ENCODE results near the gene SPEN.
"Not testable (repeated sequence)": the region's sequence is repeated elsewhere in the genome, so short reads cannot be mapped to it uniquely, and the experiment has no call there.

SPEN gene

DNA sequence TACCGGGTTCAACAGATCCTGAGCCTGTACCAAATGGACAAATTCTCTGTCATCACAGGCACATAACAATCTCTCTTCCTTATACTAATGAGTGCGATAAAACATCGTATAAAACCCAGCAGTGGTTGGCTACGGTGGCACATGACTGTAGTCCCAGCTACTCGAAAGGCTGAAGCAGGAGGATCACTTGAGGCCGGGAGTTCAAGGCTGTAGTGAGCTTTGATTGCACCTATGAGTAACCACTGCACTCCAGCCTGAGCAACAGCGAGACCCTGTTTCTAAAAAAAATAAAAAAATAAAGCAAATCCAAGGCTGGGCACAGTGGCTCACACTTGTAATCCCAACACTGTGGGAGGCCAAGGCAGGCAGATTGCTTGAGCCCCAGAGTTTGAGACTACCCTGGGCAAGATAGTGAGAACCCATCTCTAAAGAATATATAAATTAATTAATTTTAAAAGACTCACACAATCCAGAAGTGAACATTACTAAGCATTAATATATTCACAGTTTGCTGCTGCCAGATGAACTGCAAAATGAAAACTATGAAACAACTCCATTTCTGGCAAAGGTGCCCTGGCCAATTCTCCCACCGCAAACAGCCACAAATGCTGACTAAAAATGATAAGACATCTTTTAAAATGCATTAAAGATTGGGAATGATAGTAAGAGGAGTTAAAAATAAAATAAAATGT is 115.3 kb downstream of the SPEN start:
- no peak for DNase-seq (ENCODE audit: low read depth)

- no peak for DNase-seq (ENCODE audit: low read depth)
Observed at GRCh38 chr1:15963363-15963967, 116.0 kb downstream of the SPEN start.

DNA sequence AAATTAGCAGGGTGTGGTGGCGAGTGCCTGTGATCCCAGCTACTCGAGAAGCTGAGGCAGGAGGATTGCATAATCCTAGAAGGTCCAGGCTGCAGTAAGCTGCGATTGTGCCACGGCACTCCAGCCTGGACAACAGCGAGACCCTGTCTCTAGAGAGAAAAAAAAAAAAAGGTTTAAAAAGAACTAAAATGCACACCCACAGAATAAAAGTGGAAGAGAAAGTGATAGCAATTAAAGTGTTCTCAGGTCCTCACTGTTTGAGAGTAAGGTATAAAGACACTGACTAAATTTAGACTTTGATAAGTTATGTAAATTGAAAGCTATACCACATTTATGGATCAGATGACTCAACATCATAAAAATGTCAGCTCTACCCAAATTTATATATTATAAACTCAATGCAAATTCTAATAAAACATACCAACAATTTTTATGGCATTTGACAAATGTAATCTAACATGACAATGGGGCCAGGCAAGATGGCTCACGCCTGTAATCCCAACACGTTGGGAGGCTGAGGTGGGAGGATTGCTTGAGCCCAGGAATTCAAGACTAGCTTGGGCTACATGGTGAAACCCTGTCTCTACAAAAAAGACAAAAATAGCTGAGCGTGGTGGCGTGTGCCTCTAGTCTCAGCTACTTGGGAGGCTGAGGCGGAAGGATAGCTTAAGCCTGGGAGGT is 116.6 kb downstream of the SPEN start:
- DNase-seq (ENCODE audit: low read depth) = no peak

- no peak for DNase-seq (ENCODE audit: low read depth)
Observed at GRCh38 chr1:15965228-15965767, 117.8 kb downstream of the SPEN start.

DNA sequence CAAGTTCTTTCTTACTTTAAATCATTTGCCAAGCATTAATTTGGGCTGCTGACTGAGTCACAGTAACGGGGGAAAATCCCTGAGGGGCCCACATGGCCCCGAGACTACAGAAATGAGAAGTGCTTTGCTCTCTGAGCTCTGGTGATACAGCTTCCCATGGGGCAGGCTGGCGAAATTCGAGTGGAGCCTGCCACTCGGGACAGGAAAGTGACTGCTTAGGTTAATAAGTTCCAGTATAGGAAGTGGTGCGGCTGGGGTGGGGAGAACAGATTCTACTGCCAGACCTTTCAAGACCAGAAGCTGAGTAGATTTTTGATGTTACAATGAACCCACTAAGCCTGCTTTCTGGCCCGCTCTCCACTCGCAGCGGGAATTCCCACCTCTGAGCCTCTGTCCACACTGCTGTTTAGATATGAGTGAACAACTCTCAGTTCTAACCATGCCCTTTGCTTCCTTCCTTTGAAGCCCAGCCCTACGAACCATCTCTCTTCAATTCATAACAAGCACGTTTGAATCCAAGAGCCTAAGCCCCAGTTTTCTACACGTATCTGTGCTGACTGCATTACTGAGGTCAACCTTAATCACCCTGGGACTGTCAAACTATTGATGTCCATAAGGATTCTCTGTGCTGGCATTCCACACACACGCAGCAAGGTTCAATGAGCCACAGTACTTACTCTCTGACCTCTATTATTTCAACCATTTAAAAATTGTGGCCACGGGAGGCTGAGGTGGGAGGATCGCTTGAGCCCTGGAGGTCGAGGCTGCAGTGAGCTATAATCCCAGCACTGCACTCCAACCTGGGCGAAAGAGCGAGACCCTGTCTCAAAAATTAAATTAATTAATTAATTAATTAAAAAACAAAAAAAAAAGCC is 118.8 kb downstream of the SPEN start:
- DNase-seq (ENCODE audit: low read depth) = no peak

DNA sequence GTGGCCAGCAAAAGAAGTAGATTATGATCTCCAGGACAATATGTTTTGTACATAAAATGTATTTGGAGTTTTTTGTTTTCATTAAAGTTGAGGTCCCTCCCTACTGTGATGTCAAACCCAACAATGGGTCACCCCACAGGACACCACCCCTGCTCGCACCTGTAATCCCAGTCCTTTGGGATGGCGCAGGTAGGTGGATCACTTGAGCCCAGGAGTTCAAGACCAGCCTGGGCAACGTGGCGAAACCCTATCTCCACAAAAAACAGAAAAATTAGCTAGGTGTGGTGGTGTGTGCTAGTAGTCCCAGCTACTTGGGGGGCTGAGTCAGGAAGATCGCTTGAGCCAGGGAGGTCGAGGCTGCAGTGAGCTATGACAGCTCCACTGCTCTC is 119.4 kb downstream of the SPEN start:
- no peak for DNase-seq (ENCODE audit: low read depth)

- DNase-seq (ENCODE audit: low read depth) = no peak
Observed at GRCh38 chr1:15968172-15968571, 120.7 kb downstream of the SPEN start.

DNA sequence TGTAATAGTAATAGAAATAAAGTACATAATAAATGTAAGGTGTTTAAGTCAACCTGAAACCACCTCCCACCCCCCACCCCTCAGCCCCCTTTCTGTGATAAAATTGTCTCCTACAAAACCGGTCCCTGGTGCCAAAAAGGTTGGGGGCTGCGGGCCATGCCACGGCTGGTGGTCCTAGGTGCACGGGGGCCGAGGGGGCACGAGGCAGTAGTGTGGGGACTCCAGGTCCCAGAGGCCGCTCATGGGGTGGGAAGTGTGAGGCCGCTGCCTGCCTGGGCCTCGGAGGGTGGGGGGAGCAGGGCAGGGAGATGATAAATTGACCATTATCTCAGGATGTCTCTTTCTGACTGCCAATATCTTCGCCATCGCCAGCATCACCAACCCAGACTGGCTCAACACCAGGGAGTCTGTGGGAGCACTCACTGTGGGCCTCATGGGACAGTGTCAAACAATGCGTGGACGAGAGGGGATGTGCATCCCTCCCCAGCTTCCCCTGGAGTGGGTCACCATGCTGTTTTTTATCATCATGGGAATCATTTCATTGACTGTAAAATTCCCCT is 121.9 kb downstream of the SPEN start:
- no peak for DNase-seq (ENCODE audit: low read depth)

DNA sequence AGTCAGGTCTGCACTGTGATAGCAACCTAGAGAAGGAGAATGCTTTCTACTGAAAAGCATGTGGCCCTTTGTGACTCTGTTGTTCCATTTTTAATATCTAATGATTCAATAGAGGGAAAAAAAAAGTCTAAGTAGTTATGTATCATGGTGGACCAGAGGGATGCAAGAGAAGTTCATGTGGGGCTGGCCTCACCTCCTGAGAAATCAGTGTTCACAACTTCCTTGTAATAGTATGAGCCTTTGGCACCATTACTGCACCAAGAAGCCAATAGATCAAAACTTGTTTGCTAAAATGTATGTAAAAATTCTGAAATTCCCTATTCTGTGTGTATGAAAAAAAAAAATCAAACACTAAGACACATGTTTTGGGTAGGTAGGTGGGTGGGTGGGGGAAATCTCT is 123.4 kb downstream of the SPEN start:
- no peak for DNase-seq (ENCODE audit: low read depth)

GRCh38 chr1:15972409-15972808 is 124.9 kb downstream of the SPEN start:
- DNase-seq (ENCODE audit: low read depth) = no peak

DNA sequence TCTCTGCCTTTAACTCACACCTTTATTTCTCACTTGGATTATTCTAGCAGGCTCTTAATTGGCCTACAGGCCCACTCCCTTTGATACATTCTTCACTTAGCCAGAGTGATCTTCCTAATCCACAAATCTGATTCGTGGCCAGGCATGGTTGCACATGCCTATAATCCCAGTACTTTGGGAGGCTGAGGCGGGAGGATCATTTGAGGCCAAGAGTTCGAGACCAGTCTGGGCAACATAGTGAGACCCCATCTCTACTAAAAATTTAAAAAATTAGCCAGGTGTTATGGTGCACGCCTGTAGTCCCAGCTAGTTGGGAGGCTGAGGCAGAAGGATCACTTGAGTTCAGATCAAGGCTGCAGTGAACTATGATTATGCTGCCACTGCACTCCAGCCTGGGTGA is 126.3 kb downstream of the SPEN start:
- DNase-seq (ENCODE audit: low read depth) = no peak

- no peak for DNase-seq (ENCODE audit: low read depth)
Observed at GRCh38 chr1:15974855-15975254, 127.3 kb downstream of the SPEN start.

DNA sequence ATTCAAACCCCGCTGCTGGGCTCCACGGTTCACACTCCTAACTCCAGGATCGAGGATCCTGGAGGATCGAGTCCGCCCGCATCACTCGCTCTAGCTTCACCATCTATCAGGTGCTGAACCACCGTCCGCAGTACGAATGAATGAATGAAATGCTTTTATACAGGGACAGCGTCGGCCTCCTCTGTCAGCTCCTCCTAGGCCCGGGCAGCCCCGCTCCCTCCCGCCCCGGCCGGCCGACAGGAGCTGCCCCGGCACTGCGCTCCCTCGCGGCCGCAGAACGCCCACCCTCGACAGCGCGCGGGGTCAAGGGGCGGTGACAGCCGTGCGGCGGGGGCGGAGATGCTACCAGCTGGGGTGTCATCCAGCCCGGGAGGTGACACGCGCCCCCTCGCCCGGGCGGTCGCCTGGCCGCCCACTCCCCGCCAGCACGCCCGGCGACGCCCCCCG is 127.9 kb downstream of the SPEN start:
- DNase-seq (ENCODE audit: low read depth) = peak; percentile 45

DNA sequence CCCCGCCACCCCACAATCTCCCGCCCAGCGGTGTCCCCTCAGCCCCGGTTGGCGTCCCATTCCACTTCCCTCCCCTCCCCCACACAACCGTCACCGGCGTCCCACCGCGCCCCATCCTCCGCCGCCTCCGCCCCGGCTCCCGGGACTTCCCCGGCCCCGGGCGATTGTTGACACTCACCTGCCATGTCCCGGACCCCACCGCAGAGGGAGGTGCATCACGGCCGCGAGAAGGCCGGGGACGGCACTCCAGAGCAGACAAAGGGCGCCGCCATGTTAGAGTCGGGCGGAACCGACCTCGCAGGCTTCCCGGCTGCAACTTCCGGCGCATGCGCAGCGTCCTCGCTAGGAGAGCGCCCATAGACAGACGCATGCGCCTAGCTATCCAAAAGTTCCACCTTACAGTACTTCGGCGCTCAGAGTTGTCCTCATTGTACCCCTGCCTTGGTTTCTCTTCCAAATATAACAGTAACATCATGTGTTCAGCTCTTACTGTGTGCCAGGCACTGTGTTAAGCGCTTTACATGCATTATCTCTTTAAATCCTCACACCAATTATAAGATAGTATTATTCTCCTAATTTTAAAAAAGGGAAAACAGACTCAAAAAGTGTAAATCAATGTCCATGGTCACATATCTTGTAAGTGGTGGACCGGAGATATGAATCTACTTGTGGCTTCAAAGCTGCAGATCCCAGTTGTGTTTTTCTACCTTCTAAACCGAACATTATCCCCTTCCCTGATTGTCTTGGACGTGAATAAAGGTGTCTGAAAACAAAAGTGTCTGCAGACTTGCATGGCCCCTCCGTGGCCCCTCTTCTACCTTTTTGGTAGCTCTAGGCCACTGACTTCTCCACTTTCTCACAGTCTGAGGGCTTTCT is 128.5 kb downstream of the SPEN start, which contains the start of gene ZBTB17:
TSS of gene ZBTB17 (minus strand) at position 297 of the 876 bp plus-strand sequence. CDS start 27,606 bp downstream, outside the sequence.
- peak; percentile 92 for DNase-seq (ENCODE audit: low read depth)

GRCh38 chr1:15977947-15978346 is 130.4 kb downstream of the SPEN start:
- DNase-seq (ENCODE audit: low read depth) = not testable (repeated sequence)

DNA sequence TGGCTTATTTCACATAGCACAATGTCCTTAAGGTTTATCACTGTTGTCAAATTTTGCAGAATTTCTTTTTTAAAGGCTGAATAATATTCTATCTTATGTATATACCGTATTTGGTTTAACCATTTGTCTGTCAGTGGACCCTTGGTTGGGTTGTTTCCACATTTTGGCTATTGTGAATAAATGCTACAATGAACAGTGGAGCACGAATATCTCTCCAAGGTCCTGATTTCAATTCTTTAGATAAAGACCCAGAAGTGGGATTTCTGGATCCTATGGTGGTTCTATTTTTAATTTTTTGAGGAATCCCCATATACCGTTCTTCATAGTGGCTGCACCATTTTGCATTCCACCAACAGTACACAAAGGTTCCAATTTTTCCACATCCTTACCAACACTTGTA is 134.2 kb downstream of the SPEN start:
- DNase-seq (ENCODE audit: low read depth) = no peak

DNA sequence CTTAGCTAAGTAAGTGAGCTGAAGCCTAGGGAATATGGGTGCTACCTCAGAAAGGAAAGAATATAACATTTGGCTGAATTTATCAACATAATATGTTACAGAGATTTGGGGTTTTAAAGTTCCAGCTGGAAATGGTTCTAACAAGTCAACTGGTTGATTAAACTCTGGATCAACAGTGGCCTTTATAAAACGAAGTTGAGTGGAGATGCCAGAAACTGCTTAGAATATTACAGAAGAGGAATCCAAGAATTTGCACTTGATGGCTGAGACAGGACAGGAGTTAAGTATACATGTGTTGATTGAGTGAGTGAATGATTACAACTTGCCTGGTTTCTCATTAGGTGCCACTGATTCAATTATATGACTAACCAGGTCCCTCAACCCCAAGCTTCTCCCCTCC is 135.8 kb downstream of the SPEN start:
- DNase-seq (ENCODE audit: low read depth) = no peak

DNA sequence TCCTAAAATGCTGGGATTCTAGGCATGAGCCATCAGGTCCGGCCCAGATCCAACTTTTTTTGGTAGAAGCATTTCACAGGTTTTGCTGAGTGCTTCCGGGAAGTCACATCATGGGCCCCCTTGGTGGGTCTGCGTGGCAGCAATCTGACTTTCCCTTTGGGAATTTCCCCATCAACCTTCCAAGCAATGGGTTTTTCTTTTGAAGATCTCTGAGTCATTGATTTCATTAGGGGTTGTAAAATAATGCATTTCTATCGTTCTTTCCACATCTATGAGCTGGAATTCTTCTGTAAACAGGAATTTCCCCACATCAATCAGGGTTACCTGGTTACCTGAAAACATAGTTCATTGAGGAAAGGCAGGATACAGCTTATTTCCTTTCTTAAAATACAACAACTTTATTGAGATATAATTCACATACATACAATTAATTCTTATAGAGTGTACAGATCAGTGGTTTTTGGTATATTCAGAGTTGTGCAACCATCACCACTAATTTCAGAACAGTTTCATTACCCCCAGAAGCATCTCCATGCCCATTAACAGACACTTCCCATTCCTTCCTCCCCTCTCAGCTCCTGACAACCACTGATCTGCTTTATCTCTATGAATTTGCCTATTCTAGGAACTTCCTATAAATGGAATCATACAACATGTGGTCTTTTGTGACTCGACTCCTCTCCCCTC is 138.2 kb downstream of the SPEN start:
- DNase-seq (ENCODE audit: low read depth) = no peak

DNA sequence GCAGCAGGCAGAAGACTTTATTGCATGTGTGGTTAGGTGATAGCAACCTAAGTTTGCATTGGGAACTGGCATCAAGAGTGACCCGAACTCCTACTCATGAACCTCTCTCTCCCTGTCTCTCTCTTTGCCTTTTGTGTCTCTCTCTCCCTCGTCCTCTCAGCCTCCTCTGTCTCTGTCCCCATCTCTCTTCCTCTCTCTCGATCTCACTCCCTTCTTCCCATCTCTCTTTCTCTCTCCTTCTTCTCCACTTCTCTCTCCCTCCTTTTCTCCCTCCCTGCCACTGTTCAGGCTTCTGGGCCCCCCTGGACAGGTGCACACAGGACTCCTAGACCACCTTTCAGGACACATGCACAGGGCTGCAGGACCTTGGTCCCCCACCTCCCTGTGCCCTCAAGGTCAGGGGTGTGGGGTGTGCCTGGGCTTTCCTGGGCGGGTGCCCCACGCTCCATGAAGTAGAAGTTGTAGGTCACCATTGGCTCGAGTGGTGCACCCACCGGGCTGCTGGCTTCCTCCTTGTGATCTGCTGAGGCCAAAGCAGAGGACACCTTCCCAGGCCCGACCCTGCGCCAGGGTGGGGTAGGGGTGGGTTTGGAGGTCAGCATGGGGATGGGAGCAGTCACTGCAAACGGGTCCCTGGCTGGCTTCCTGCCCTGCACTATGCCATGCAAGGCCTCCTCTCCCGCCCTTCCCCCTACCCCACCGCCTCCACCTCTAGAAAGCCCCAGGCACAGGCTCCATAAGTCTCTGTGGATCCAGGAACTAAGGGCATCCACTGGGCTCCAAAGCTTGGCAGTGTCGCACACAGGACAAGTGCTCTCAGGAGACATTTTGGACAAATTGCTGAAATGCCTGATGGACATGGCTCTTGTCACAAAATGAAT is 141.6 kb downstream of the SPEN start:
- no peak for DNase-seq (ENCODE audit: low read depth)
